Brain microvascular endothelial cell (primary cell): ENCODE results near the gene MGAT3.
"Not testable (repeated sequence)": the region's sequence is repeated elsewhere in the genome, so short reads cannot be mapped to it uniquely, and the experiment has no call there.

Source experiments
- DNase-seq: peaks from one replicate; pipeline ENCODE4 v3.0.0-alpha.2; 2020
- H3K27ac ChIP-seq: fragments of 250-450 bp; sonication (Bioruptor Pico); 2 replicates; pipeline ENCODE4 v1.5.1; 2020; ENCODE audit warnings: mild to moderate bottlenecking, moderate library complexity
- H3K27me3 ChIP-seq: fragments of 250-450 bp; sonication (Bioruptor Pico); replicated peaks from 2 replicates; pipeline ENCODE4 v1.5.1; 2020; ENCODE audit warnings: mild to moderate bottlenecking
- H3K36me3 ChIP-seq: fragments of 250-450 bp; sonication (Bioruptor Pico); replicated peaks from 2 replicates; pipeline ENCODE4 v1.5.1; 2020; ENCODE audit warnings: mild to moderate bottlenecking
- H3K4me3 ChIP-seq: 2 replicates; pipeline ENCODE4 v1.5.1; 2011; ENCODE audit warnings: low read depth, mild to moderate bottlenecking, control low read depth, low read length, moderate library complexity
- CTCF ChIP-seq: IDR thresholded peaks from 2 replicates; pipeline ENCODE4 v1.5.1; 2011; ENCODE audit warnings: low read depth, mild to moderate bottlenecking, moderate library complexity, low read length, control low read depth, inconsistent platforms; ENCODE audit errors: missing control alignments
- in situ Hi-C: cut with HindIII; loops from 2 replicates; pipeline ENCODE4 v1.10.0; 2017; ENCODE audit warnings: low sequenced_read_pairs, low pct_ligation_motif_present

Gene MGAT3

GRCh38 chr22:39504071-39504470, 47.3 kb downstream of the MGAT3 start:
- Histone ChIP-seq H3K27ac (no peak overlapping the region), H3K36me3 (peaks cover 32% of the 10 kb centered on the region), H3K27me3 (no peaks in the 10 kb centered on the region), H3K4me3 (no peak overlapping the region)
- no peak for DNase-seq
- in situ Hi-C loops: loop anchor here (25.0 kb wide), 1 partner anchor 92 kb away; no protein-coding TSS in a partner anchor
- no peak for TF ChIP-seq CTCF

- H3K27me3 ChIP-seq, H3K27ac ChIP-seq, DNase-seq, H3K4me3 ChIP-seq: not testable (repeated sequence)
- in situ Hi-C loops: loop anchor here (25.0 kb wide), 1 partner anchor 95 kb away; no protein-coding TSS in a partner anchor
- H3K36me3 ChIP-seq: peaks cover 53% of the 10 kb centered on the region
Observed at GRCh38 chr22:39507021-39507420, 50.2 kb downstream of the MGAT3 start.

- H3K36me3 ChIP-seq: peaks cover 63% of the 10 kb centered on the region
- DNase-seq: no peak
- in situ Hi-C loops: loop anchor here (25.0 kb wide), 1 partner anchor 96 kb away; no protein-coding TSS in a partner anchor
- H3K4me3 ChIP-seq: no peak overlapping the region
- no peaks in the 10 kb centered on the region for H3K27me3 ChIP-seq
- no peak overlapping the region for H3K27ac ChIP-seq
- TF ChIP-seq CTCF: no peak
Observed at GRCh38 chr22:39508393-39508792, 51.6 kb downstream of the MGAT3 start.

GRCh38 chr22:39510529-39511149, 53.8 kb downstream of the MGAT3 start:
- DNase-seq: no peak
- Histone ChIP-seq H3K36me3 (peaks cover 74% of the 10 kb centered on the region), H3K27ac (no peak overlapping the region), H3K27me3 (no peaks in the 10 kb centered on the region), H3K4me3 (no peak overlapping the region)
- in situ Hi-C loops: loop anchor here (25.0 kb wide), 1 partner anchor 98 kb away; no protein-coding TSS in a partner anchor
- no peak for TF ChIP-seq CTCF

GRCh38 chr22:39511226-39511625, 54.4 kb downstream of the MGAT3 start:
- no peak for TF ChIP-seq CTCF
- H3K27ac ChIP-seq: no peak overlapping the region

GRCh38 chr22:39512026-39512425, 55.2 kb downstream of the MGAT3 start:
- DNase-seq: no peak
- Histone ChIP-seq H3K36me3 (peaks cover 67% of the 10 kb centered on the region), H3K27ac (no peak overlapping the region), H3K27me3 (no peaks in the 10 kb centered on the region), H3K4me3 (no peak overlapping the region)
- in situ Hi-C loops: loop anchor here (25.0 kb wide), 1 partner anchor 100 kb away; no protein-coding TSS in a partner anchor
- no peak for TF ChIP-seq CTCF

More at GRCh38 chr22:39511226-39511625, 54.4 kb downstream of the MGAT3 start:
- no peak overlapping the region for H3K4me3 ChIP-seq
- H3K27me3 ChIP-seq: no peaks in the 10 kb centered on the region
- DNase-seq: no peak
- H3K36me3 ChIP-seq: peaks cover 69% of the 10 kb centered on the region
- in situ Hi-C loops: loop anchor here (25.0 kb wide), 1 partner anchor 99 kb away; no protein-coding TSS in a partner anchor
